ENCODE data around the gene MSL1. TPM values are rescaled to one million over a fixed set of nuclear protein-coding genes. Genes with fewer than 3 reads are reported as not detected.

Gene MSL1
- total and polyA plus RNA-seq, 8 donors, result 84.1 to 203 (median 184) TPM

DNA sequence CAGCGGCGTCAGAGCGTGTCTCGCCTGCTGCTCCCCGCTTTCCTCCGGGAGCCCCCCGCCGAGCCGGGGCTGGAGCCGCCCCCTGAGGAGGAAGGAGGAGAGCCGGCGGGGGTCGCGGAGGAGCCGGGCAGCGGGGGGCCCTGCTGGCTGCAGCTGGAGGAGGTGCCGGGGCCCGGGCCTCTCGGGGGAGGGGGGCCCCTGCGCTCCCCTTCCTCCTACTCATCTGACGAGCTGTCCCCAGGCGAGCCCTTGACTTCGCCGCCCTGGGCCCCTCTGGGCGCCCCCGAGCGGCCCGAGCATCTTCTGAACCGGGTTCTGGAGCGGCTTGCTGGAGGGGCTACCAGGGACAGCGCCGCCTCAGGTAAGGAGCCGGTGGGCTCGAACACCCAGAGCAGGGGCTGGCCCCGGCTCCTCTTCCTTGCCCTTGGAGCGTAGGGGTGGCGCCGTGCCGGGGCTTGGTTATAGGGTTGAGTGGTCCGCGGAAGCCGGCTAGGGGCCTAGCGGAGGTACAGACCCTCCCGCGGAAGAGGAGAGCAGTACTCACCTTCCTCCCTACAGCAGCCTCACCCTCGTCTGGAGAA is 56.3 kb downstream of the MSL1 start:
- Histone ChIP-seq H3K4me1 (peaks cover 14 to 23% of the 10 kb centered on the region in 2 donors), H3K9me3 (no peaks in the 10 kb centered on the region), H3K27ac (no peak overlapping the region), H3K27me3 (peaks cover 0 to 15% of the 10 kb centered on the region in 2 donors), H3K4me3 (peak overlapping the region; percentile 39 to 41), H3K36me3 (peaks cover 0 to 29% of the 10 kb centered on the region in 2 donors)
- TF ChIP-seq CTCF (IDR thresholded peaks at IDR 0.05), result no peak
- ATAC-seq (no peak), DNase-seq (no peak)
- intact Hi-C loops (cut with DNase I), result loop anchor here in 1 of 2 donors (10.0 kb wide), 2 partner anchors 63 to 153 kb away; no protein-coding TSS in a partner anchor

DNA sequence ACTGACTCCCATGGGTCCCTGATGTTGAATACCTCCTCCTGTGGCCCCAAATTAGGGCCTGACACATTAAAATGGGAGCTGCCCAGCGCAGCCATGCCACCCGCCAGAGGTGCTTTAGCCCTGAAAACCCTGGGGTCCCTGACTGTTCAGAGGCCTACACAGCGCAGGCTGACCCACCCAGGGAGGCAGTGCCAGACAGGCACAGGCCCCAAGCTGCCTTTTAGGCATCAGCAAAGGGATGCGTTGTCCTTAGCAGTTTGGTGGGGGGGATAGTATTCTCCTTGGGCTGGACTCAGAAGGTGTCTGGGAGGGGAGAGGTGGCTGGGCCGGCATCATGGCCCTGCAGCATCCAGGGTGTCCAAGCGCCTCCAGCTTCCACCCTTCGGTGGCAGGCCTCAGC is 56.9 kb downstream of the MSL1 start:
- H3K9me3 ChIP-seq, result no peaks in the 10 kb centered on the region
- H3K36me3 ChIP-seq, result peaks cover 0 to 24% of the 10 kb centered on the region in 2 donors
- H3K27me3 ChIP-seq, result peaks cover 0 to 15% of the 10 kb centered on the region in 2 donors
- DNase-seq, result no peak
- H3K4me3 ChIP-seq, result no peak overlapping the region
- H3K4me1 ChIP-seq, result peaks cover 14 to 23% of the 10 kb centered on the region in 2 donors
- intact Hi-C loops (cut with DNase I), result loop anchor here in 1 of 2 donors (10.0 kb wide), 2 partner anchors 64 to 154 kb away; no protein-coding TSS in a partner anchor
- H3K27ac ChIP-seq, result no peak overlapping the region
- no peak for TF ChIP-seq CTCF (IDR thresholded peaks at IDR 0.05)
- ATAC-seq, result no peak

DNA sequence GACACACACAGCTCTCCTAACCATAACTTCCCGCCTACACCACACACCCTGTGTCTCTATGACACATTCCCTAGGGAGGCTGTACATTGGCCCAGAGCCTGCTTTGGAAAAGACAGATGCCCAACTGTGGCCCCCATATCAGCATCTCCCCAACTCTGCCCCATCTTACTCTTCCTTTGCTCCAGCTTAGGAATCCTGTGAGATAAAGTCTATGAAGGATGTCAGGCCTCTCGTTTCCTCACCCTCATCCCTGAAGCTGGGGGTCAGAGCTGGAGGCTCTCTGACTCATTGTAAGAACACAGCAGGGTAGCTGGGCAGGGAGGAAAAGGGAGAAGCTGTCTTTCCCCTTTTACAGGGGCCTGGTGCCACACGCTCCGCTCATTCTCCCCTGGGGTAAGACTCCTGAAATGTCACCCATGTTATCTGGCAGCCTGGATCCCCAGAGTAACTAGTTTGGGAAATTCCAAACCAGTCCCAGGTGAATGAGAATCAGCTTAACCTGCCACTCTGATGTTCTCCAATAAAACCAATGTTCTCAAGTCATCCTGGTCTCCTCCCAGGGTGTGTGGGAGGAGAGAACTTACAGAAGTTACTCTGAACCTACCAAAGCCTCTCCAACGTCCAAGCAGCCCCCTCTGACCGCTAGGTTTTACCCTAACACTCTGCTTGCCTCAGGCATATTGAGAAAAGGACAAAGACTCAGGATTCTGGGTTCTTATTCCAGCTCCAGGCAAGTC is 58.3 kb downstream of the MSL1 start:
- Histone ChIP-seq H3K36me3 (peaks cover 0 to 11% of the 10 kb centered on the region in 2 donors), H3K9me3 (no peaks in the 10 kb centered on the region), H3K4me1 (peaks cover 14 to 24% of the 10 kb centered on the region in 2 donors), H3K27ac (no peak overlapping the region), H3K4me3 (no peak overlapping the region), H3K27me3 (peaks cover 0 to 15% of the 10 kb centered on the region in 2 donors)
- no peak for TF ChIP-seq CTCF (IDR thresholded peaks at IDR 0.05)
- DNase-seq (no peak), ATAC-seq (no peak)
- intact Hi-C loops (cut with DNase I), result loop anchor here in 1 of 2 donors (10.0 kb wide), 2 partner anchors 65 to 155 kb away; no protein-coding TSS in a partner anchor

DNA sequence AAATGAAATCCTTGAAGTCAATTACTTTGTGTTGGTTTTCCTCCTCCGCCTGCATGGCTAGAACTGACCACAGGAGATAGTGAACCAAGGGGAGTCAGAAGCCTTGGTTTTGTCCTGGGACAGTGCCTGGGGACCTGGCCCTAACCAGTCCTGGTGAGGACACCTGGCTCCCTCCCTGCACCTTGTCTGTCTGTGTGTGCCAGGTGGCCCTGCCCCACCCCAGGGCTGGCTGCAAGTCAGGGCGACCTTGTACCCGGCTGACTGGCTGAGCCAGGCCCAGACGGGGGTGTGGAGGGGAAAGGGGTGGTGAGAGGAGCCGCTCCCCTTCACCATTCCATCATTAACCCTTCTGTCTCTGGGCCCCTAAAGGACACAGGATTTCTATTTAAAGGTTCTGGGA is 58.9 kb downstream of the MSL1 start:
- intact Hi-C loops (cut with DNase I), result no loop called here
- peaks cover 0 to 15% of the 10 kb centered on the region in 2 donors for H3K27me3 ChIP-seq
- H3K4me1 ChIP-seq, result peaks cover 14 to 25% of the 10 kb centered on the region in 2 donors
- no peaks in the 10 kb centered on the region for H3K9me3 ChIP-seq
- peak in 1 of 4 donors; percentile 61 for DNase-seq
- H3K27ac ChIP-seq, result no peak overlapping the region
- ATAC-seq, result peak; percentile 43
- peaks cover 0 to 8% of the 10 kb centered on the region in 2 donors for H3K36me3 ChIP-seq
- no peak for TF ChIP-seq CTCF (IDR thresholded peaks at IDR 0.05)
- no peak overlapping the region for H3K4me3 ChIP-seq

DNA sequence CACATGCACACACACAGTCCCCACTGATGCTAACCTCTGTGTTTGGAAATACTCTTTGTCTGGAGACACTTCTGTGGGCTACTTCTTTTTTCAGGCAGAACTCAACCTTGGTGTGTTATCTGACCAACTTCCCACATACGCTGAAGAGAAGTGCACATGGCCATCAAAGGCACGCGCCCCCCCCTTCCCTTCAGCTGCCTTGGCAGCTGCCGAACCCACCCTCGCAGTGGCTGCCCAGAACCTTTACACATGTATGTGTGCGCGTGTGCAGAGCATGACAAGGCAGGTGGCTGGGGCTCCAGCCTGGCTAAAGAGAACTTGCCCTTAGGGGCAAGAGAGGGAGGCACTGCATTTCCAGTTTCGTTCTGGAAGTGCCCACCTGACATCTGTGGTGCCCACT is 59.4 kb downstream of the MSL1 start:
- peaks cover 0 to 15% of the 10 kb centered on the region in 2 donors for H3K27me3 ChIP-seq
- intact Hi-C loops (cut with DNase I), result no loop called here
- H3K27ac ChIP-seq, result no peak overlapping the region

More for the DNA sequence above, 59.4 kb downstream of the MSL1 start:
- no peaks in the 10 kb centered on the region for H3K9me3 ChIP-seq
- peaks cover 14 to 23% of the 10 kb centered on the region in 2 donors for H3K4me1 ChIP-seq
- no peak for TF ChIP-seq CTCF (IDR thresholded peaks at IDR 0.05)
- no peak for ATAC-seq
- DNase-seq, result no peak
- H3K4me3 ChIP-seq, result no peak overlapping the region
- peaks cover 0 to 8% of the 10 kb centered on the region in 2 donors for H3K36me3 ChIP-seq
